ENCODE measurements around the gene MAMSTR. TPM values are rescaled to one million over a fixed set of nuclear protein-coding genes. Genes with fewer than 3 reads are reported as not detected.
A peak's percentile ranks its signal among the peaks of the same experiment; 100 is the strongest.

The MAMSTR gene
- total RNA-seq, 1 donor from 2014 or later: 0.78 TPM

DNA sequence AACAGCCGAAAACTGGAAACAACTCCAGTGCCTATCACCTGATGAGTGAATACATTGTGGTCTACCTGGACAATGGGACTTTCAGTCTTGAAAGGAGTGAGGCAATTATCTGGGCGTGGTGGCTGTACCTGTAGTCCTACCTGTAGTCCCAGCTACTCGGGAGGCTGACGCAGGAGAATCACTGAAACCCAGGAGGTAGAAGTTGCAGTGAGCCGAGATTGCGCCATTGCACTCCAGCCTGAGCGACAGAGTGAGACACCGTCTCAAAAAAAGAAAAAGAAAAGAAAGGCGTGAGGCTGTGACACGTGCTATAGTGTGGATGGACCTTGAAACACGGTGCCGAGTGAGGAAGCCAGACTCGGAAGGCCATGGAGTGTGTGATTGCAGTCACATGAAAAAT lies 42.6 kb downstream of the MAMSTR start:
- no peak overlapping the region for H3K27ac Mint-ChIP-seq

DNA sequence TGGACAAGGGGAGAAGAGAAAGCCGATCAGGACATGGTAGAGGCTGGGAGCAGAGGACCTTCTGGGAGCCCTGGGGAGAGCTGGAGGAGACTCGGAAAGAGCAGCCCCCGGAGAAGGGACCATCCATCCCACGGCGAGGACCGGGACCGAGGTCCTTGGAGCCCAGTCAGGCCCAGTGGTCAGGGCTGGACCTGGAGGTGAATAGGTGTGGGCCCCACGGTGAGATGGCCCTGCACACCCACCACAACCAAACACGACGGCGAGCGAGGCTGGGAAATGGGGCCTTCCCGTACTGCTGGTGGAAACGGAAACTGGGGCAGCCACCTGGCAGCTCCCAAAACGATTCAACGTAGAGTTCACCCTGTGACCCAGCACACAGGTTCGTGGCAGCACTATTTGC lies 43.0 kb downstream of the MAMSTR start:
- no peaks in the 10 kb centered on the region for H3K9me3 Mint-ChIP-seq
- TF ChIP-seq, protein P1, sequence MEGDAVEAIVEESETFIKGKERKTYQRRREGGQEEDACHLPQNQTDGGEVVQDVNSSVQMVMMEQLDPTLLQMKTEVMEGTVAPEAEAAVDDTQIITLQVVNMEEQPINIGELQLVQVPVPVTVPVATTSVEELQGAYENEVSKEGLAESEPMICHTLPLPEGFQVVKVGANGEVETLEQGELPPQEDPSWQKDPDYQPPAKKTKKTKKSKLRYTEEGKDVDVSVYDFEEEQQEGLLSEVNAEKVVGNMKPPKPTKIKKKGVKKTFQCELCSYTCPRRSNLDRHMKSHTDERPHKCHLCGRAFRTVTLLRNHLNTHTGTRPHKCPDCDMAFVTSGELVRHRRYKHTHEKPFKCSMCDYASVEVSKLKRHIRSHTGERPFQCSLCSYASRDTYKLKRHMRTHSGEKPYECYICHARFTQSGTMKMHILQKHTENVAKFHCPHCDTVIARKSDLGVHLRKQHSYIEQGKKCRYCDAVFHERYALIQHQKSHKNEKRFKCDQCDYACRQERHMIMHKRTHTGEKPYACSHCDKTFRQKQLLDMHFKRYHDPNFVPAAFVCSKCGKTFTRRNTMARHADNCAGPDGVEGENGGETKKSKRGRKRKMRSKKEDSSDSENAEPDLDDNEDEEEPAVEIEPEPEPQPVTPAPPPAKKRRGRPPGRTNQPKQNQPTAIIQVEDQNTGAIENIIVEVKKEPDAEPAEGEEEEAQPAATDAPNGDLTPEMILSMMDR (IDR thresholded peaks at IDR 0.05): no peak
- intact Hi-C loops (cut with micrococcal nuclease): loop anchor here (5.0 kb wide), 1 partner anchor 36 kb away; no protein-coding TSS in a partner anchor
- ATAC-seq (ENCODE audit: low read depth) (no peak), DNase-seq (no peak)
- peaks cover 1% of the 10 kb centered on the region for H3K27me3 Mint-ChIP-seq
- H3K4me1 Mint-ChIP-seq: peaks cover 7% of the 10 kb centered on the region
- POLR2A ChIA-PET: no interaction called here
- CTCF ChIA-PET: interaction anchor here (1.1 to 1.3 kb wide), 3 partner anchors 15 to 112 kb away, joined by 3 read pairs; no protein-coding TSS in a partner anchor
- no peaks in the 10 kb centered on the region for H3K36me3 Mint-ChIP-seq (ENCODE audit: low read depth)
- H3K4me3 Mint-ChIP-seq: no peak overlapping the region
- H3K27ac Mint-ChIP-seq: no peak overlapping the region

More for the DNA sequence above, 42.6 kb downstream of the MAMSTR start:
- peaks cover 1% of the 10 kb centered on the region for H3K27me3 Mint-ChIP-seq
- CTCF ChIA-PET: interaction anchor here (1.1 to 1.3 kb wide), 2 partner anchors 15 to 28 kb away, joined by 3 read pairs; no protein-coding TSS in a partner anchor
- POLR2A ChIA-PET: no interaction called here
- intact Hi-C loops (cut with micrococcal nuclease): loop anchor here (5.0 kb wide), 1 partner anchor 35 kb away; no protein-coding TSS in a partner anchor
- TF ChIP-seq, protein P1 (IDR thresholded peaks at IDR 0.05): no peak
- H3K4me1 Mint-ChIP-seq: peaks cover 7% of the 10 kb centered on the region
- no peaks in the 10 kb centered on the region for H3K36me3 Mint-ChIP-seq (ENCODE audit: low read depth)
- ATAC-seq (ENCODE audit: low read depth) (no peak), DNase-seq (no peak)
- no peaks in the 10 kb centered on the region for H3K9me3 Mint-ChIP-seq
- no peak overlapping the region for H3K4me3 Mint-ChIP-seq

DNA sequence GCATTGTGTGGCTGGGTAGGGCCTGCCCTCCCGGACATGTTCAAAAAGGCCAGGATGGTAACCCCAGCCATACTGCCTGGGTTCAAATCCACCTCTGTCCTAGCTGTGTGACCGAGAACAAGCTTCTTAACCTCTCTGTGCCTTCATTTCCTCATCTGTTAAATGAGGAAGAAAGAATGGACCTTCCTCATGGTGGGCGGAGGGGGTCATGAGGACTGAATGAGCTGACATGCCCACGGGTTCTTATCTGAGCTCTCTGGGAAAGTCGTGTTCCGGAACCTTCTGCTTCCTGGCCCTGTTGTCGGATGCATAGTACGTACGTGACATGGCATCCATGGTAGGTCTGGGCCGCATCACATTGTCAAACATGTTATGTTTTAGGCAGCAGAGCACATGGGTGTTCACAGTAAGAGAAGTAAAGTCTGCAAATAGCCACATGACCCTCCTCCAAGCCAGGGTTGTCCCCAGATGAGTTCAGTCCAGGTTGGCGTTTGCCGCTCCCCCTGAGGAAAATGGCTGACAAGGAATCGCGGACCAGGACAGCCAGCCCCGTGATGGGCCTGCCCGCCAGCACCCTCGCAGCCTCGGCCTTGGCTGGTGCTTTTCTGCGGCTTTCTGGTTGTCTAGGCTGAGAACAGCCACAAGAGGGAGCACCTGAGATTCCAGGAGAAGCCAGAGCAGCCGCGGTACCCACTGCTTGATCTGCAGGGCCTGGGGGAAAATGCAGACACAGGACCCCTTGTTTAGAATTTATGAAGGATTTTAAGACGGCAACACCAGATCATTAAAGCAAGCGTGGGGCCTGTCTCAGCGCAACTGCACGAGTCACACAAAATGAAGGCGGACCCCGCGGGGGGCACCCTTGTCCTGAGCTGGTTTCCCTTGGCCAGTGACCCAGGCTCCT lies 44.4 kb downstream of the MAMSTR start:
- Mint-ChIP-seq H3K36me3 (ENCODE audit: low read depth) (no peaks in the 10 kb centered on the region), H3K27ac (no peak overlapping the region)

DNA sequence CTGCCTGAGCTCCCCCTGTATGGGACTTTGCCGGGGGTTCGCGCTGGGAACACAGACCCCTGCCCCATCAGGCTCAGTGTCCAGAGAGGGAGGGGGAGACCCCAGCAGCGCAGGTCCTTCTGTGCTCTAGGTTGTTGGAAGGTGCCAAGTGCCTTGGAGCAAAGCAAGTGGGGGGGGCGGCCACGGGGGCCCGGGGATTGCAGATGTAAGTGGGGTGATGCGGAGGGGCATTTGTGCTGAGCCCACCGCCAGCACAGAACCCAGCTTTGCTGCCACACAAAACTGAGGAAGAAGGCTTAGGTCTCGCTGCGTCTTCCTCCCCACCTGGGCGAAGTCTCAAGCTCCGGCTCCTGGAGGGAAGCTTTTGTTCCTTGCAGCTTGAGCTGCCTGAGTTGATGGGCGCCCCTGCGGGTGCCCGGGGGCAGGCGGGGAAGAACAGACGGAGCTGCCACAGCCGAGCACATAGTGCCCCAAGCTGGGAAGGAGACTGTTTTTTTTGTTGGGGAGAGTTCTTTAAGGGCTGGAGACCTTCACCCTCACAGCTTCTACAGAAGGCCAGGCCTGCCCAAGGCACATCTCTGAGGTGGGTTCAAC lies 45.2 kb downstream of the MAMSTR start:
- ChIA-PET POLR2A (interaction anchor here (0.5 to 1.2 kb wide), 2 partner anchors 25 to 101 kb away, joined by 5 to 6 read pairs; no protein-coding TSS in a partner anchor), CTCF (interaction anchor here (0.9 to 2.1 kb wide), 9 partner anchors 9 to 65 kb away, joined by 3 to 15 read pairs (median 3); partner anchors contain the start of gene CA11)
- no peak overlapping the region for H3K27ac Mint-ChIP-seq
- peaks cover 7% of the 10 kb centered on the region for H3K4me1 Mint-ChIP-seq
- H3K4me3 Mint-ChIP-seq: no peak overlapping the region
- H3K27me3 Mint-ChIP-seq: peaks cover 1% of the 10 kb centered on the region
- DNase-seq (no peak), ATAC-seq (ENCODE audit: low read depth) (no peak)
- no peaks in the 10 kb centered on the region for H3K36me3 Mint-ChIP-seq (ENCODE audit: low read depth)
- TF ChIP-seq, protein P1 (IDR thresholded peaks at IDR 0.05): no peak
- H3K9me3 Mint-ChIP-seq: no peaks in the 10 kb centered on the region
- intact Hi-C loops (cut with micrococcal nuclease): no loop called here

More for the DNA sequence above, 44.4 kb downstream of the MAMSTR start:
- ChIA-PET CTCF (interaction anchor here (0.7 to 2.1 kb wide), 12 partner anchors 9 to 113 kb away, joined by 3 to 15 read pairs (median 3); partner anchors contain the start of gene CA11), POLR2A (interaction anchor here (0.5 to 1.2 kb wide), 4 partner anchors 25 to 100 kb away, joined by 3 to 6 read pairs (median 6); no protein-coding TSS in a partner anchor)
- H3K4me3 Mint-ChIP-seq: no peak overlapping the region
- DNase-seq (peak; percentile 47), ATAC-seq (ENCODE audit: low read depth) (peak; percentile 96)
- intact Hi-C loops (cut with micrococcal nuclease): loop anchor here (1.0 to 5.0 kb wide), 6 partner anchors 29 to 169 kb away; partner anchors contain the start of genes CA11, RPL18 and SPHK2
- H3K9me3 Mint-ChIP-seq: no peaks in the 10 kb centered on the region
- TF ChIP-seq, protein P1 (IDR thresholded peaks at IDR 0.05): peak; percentile 65
- peaks cover 1% of the 10 kb centered on the region for H3K27me3 Mint-ChIP-seq
- H3K4me1 Mint-ChIP-seq: peaks cover 7% of the 10 kb centered on the region

All from activated B cell treated with CpG ODN at 0.5 μM for 24 hours (primary cell).